Ascending aorta (tissue), 2 donors: ENCODE results near the gene CYBRD1. TPM values are rescaled to one million over a fixed set of nuclear protein-coding genes. Genes with fewer than 3 reads are reported as not detected.
"Not testable (repeated sequence)": the region's sequence is repeated elsewhere in the genome, so short reads cannot be mapped to it uniquely, and the experiment has no call there.

Experiments used
- DNase-seq, 2 donors: peaks; one replicate each; pipeline ENCODE4 v3.0.0-alpha.2; 2019; ENCODE audit warnings: low spot score in 2 of 2
- H3K27ac ChIP-seq, 2 donors: fragments of 200-600 bp; sonication (generic); one replicate each; pipeline ENCODE4 v1.5.1; 2016 to 2017; ENCODE audit warnings: mild to moderate bottlenecking in 1 of 2
- H3K27me3 ChIP-seq: fragments of 200-600 bp; sonication (generic); one replicate; pipeline ENCODE4 v1.5.1; 2017
- H3K36me3 ChIP-seq, 2 donors: fragments of 200-600 bp; sonication (generic); one replicate each; pipeline ENCODE4 v1.5.1; 2016
- H3K4me1 ChIP-seq, 2 donors: fragments of 200-600 bp; sonication (generic); one replicate each; pipeline ENCODE4 v1.5.1; 2016 to 2017; ENCODE audit warnings: mild to moderate bottlenecking in 1 of 2
- H3K4me3 ChIP-seq, 2 donors: fragments of 200-600 bp; sonication (generic); one replicate each; pipeline ENCODE4 v1.5.1; 2016 to 2017; ENCODE audit warnings: mild to moderate bottlenecking in 1 of 2
- H3K9me3 ChIP-seq, 2 donors: fragments of 200-600 bp; sonication (generic); one replicate each; pipeline ENCODE4 v1.5.1; 2016
- intact Hi-C: fragments of 100-400 bp; cut with DNase I; formaldehyde crosslinking; loops from one replicate; pipeline ENCODE4 v1.15.1; 2023
- total RNA-seq: library from RNA; depleted of rRNA; stranded (reverse); fragments of >200 nt; gene quantifications from one replicate; pipeline ENCODE4 v1.1.0, GENCODE V29; 2016
- TF ChIP-seq, protein P1 (sequence below), 3 experiments: fragments of 200-600 bp in 2 of 3; fragments of 450-650 bp in 1 of 3; sonication (generic) in 2 of 3; IDR thresholded peaks; one replicate each; pipeline ENCODE4 v1.5.1; 2016 to 2019; ENCODE audit warnings: antibody characterized with exemption in 3 of 3, mild to moderate bottlenecking in 1 of 3, moderate library complexity in 1 of 3

CYBRD1 gene
- total RNA-seq, 1 donor from 2014 or later: 222 TPM

DNA sequence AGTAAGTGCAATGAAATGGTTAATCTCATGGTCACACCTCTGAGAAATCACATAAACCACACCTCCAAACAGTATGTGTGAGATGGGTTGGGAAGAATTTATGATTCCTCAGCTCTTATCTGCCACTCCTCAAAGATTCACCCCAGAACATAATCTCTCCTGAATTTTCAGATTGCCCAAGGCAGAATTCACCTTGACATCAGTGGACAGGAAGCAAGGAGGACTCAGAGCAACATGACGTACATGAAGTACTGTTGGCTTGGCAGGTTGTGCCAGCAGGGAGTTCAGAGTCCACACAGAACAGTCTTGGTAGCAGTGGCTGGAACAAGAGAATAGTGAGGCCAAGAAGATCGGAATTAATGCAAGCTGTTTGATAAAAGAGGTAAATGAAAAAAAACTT is 31.7 kb upstream of the CYBRD1 start:
- TF ChIP-seq, protein P1, sequence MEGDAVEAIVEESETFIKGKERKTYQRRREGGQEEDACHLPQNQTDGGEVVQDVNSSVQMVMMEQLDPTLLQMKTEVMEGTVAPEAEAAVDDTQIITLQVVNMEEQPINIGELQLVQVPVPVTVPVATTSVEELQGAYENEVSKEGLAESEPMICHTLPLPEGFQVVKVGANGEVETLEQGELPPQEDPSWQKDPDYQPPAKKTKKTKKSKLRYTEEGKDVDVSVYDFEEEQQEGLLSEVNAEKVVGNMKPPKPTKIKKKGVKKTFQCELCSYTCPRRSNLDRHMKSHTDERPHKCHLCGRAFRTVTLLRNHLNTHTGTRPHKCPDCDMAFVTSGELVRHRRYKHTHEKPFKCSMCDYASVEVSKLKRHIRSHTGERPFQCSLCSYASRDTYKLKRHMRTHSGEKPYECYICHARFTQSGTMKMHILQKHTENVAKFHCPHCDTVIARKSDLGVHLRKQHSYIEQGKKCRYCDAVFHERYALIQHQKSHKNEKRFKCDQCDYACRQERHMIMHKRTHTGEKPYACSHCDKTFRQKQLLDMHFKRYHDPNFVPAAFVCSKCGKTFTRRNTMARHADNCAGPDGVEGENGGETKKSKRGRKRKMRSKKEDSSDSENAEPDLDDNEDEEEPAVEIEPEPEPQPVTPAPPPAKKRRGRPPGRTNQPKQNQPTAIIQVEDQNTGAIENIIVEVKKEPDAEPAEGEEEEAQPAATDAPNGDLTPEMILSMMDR (IDR thresholded peaks at IDR 0.05): no peak
- Histone ChIP-seq H3K4me1 (no peaks in the 10 kb centered on the region), H3K36me3 (no peaks in the 10 kb centered on the region), H3K27ac (no peak overlapping the region), H3K27me3 (no peaks in the 10 kb centered on the region), H3K9me3 (no peaks in the 10 kb centered on the region), H3K4me3 (no peak overlapping the region)
- intact Hi-C loops: no loop called here
- DNase-seq: no peak

DNA sequence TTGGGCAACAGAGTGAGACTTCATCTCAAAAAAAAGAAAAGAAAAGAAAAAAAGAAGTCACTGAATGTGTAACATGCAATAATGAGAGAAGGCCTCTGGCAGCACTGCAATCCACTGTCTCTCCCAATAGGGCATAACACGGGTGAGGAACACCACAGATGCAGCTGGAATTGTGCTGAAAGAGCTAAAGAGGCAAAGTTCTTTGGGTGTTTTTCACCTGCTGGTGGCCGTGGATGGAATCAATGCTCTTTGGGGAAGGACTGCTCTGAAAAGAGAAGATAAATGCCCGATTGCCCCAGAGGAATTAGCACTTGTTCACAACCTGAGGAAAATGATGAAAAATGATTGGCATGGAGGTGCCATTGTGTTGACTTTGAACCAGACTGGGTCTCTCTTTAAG is 31.0 kb upstream of the CYBRD1 start:
- TF ChIP-seq, protein P1 (IDR thresholded peaks at IDR 0.05): no peak
- DNase-seq: no peak
- no peak overlapping the region for H3K4me3 ChIP-seq
- H3K27ac ChIP-seq: no peak overlapping the region
- intact Hi-C loops: no loop called here
- no peaks in the 10 kb centered on the region for H3K4me1 ChIP-seq
- H3K9me3 ChIP-seq: no peaks in the 10 kb centered on the region
- no peaks in the 10 kb centered on the region for H3K27me3 ChIP-seq
- no peaks in the 10 kb centered on the region for H3K36me3 ChIP-seq

DNA sequence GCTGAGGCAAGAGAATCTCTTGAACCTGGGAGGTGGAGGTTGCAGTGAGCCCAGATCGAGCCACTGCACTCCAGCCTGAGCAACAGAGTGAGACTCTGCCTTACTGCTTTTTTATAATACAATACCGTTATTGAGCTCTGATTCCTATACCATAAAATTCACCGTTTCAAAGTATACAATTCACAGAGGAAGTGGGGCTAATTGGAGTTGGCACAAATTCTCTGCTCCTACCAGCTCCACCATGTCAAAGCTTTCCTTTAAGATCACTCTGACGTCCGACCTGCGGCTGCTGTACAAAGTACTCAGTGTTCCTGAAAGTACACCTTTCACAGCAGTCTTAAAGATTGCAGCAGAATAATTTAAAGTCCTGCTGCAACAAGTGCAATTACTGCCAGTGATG is 29.6 kb upstream of the CYBRD1 start:
- no peaks in the 10 kb centered on the region for H3K27me3 ChIP-seq
- H3K36me3 ChIP-seq: no peaks in the 10 kb centered on the region
- H3K4me1 ChIP-seq: no peaks in the 10 kb centered on the region
- TF ChIP-seq, protein P1 (IDR thresholded peaks at IDR 0.05): no peak
- DNase-seq: no peak
- no peak overlapping the region for H3K27ac ChIP-seq
- no peak overlapping the region for H3K4me3 ChIP-seq
- intact Hi-C loops: no loop called here
- no peaks in the 10 kb centered on the region for H3K9me3 ChIP-seq

DNA sequence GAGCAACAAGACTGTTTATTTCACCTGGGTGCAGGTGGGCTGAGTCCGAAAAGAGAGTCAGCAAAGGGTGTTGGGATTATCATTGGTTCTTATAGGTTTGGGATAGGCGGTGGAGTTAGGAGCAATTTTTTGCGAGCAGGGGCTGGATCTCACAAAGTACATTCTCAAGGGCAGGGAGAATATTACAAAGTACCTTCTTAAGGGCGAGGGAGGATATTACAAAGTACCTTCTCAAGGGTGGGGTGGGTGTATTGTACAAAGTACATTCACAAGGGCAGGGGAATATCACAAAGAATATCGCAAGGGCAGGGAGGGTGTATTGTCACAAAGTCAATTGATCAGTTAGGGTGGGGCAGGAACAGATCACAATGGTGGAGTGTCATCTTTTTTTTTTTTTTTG is 24.6 kb upstream of the CYBRD1 start:
- H3K4me3 ChIP-seq, intact Hi-C loops, H3K9me3 ChIP-seq, H3K4me1 ChIP-seq, H3K27ac ChIP-seq, DNase-seq, H3K36me3 ChIP-seq, H3K27me3 ChIP-seq: not testable (repeated sequence)

DNA sequence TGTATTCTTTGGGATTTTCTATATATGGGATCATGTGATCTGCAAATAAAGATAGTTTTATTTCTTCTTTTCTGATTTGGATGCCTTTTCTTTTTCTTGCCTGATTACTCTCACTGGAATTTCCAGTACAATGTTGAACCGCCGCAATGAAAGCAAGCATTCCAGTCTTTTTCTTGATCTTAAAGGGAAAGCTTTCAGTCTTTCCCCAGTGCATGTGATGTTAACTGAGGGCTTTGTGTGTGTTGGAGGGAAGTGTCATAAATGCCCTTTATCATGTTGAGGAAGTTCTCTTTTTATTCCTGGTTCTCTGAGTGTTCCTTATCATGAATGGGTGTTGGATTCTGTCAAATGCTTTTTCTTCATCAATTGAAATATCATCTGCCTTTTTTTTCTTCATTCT is 16.9 kb upstream of the CYBRD1 start:
- no peak overlapping the region for H3K27ac ChIP-seq
- peaks cover 0 to 6% of the 10 kb centered on the region in 2 donors for H3K9me3 ChIP-seq
- H3K4me1 ChIP-seq: no peaks in the 10 kb centered on the region
- intact Hi-C loops: no loop called here
- H3K36me3 ChIP-seq: no peaks in the 10 kb centered on the region
- no peaks in the 10 kb centered on the region for H3K27me3 ChIP-seq
- no peak for DNase-seq
- H3K4me3 ChIP-seq: no peak overlapping the region
- TF ChIP-seq, protein P1 (IDR thresholded peaks at IDR 0.05): no peak

DNA sequence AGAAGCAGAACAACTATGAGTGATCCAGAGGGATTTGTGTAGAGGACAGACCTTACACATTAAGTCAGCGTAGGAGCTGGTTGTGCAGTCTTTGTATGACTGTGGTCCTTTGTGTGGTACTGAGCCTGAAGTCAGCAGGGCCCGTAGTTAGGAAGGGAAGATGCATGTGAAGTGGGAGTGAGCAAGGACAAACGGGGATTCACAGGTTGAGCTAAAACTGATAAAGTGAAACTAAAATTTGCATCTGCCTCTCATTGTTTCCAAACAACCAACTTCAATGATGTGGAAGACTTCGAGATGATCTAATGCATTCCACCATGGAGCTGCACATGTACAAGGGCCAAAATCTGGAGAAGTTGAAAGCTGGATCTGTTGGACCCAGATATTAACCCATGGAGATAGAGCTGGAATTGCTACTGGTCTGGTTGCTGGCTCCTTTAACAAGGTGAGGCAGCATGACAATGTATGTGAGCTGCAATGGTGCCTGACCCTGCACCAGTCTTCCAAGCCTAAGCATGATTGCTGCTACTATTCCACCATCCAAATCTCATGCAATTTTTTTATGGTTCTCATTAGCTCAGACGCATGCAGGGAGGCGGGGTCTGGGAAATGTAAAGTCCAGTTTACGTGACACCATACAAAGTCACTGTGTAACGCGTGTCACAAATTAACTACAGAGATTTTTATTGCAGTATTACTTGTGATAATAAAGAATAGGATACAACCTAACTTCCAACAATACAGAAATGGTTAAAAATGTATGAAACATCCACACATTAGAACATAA is 12.1 kb upstream of the CYBRD1 start:
- no peaks in the 10 kb centered on the region for H3K27me3 ChIP-seq
- intact Hi-C loops: no loop called here

More for the DNA sequence above, 12.1 kb upstream of the CYBRD1 start:
- no peaks in the 10 kb centered on the region for H3K9me3 ChIP-seq
- H3K36me3 ChIP-seq: no peaks in the 10 kb centered on the region
- DNase-seq: no peak
- H3K4me1 ChIP-seq: no peaks in the 10 kb centered on the region
- TF ChIP-seq, protein P1 (IDR thresholded peaks at IDR 0.05): no peak
- H3K27ac ChIP-seq: no peak overlapping the region
- H3K4me3 ChIP-seq: no peak overlapping the region
